Spleen (tissue), 11 donors: ENCODE measurements around the gene MCF2L. TPM values are rescaled to one million over a fixed set of nuclear protein-coding genes. Genes with fewer than 3 reads are reported as not detected.
"Not testable (repeated sequence)": the region's sequence is repeated elsewhere in the genome, so short reads cannot be mapped to it uniquely, and the experiment has no call there.

Source experiments
- DNase-seq: peaks from one replicate; pipeline ENCODE4 v3.0.0-alpha.2; 2020
- H3K27ac ChIP-seq, 8 donors: fragments of 200-600 bp; sonication (generic) in 7 of 8; 1 replicate in 4 of 8; 2 replicates in 4 of 8; pipeline versions ENCODE4 v1.5.0 to v1.8.0; 2016 to 2021; ENCODE audit warnings: inconsistent platforms in 4 of 8, mild to moderate bottlenecking in 4 of 8, moderate library complexity in 1 of 8
- H3K27me3 ChIP-seq, 7 donors: fragments of 200-600 bp; sonication (generic) in 6 of 7; replicated peaks in 1 of 7; 1 replicate in 4 of 7; 2 replicates in 3 of 7; pipeline versions ENCODE4 v1.5.0 to v1.8.0; 2016 to 2021; ENCODE audit warnings: inconsistent platforms in 3 of 7, mild to moderate bottlenecking in 1 of 7
- H3K36me3 ChIP-seq, 6 donors: fragments of 200-600 bp; sonication (generic) in 5 of 6; 1 replicate in 4 of 6; 2 replicates in 2 of 6; pipeline versions ENCODE4 v1.5.0 to v1.8.0; 2016 to 2021; ENCODE audit warnings: inconsistent platforms in 2 of 6
- H3K4me1 ChIP-seq, 6 donors: fragments of 200-600 bp; sonication (generic) in 5 of 6; 1 replicate in 3 of 6; 2 replicates in 3 of 6; pipeline versions ENCODE4 v1.5.0 to v1.8.0; 2016 to 2021; ENCODE audit warnings: inconsistent platforms in 3 of 6
- H3K4me3 ChIP-seq, 8 donors: fragments of 200-600 bp; sonication (generic) in 7 of 8; 1 replicate in 4 of 8; 2 replicates in 4 of 8; pipeline versions ENCODE4 v1.5.0 to v1.8.0; 2016 to 2021; ENCODE audit warnings: inconsistent platforms in 4 of 8, mild to moderate bottlenecking in 4 of 8, moderate library complexity in 2 of 8
- H3K9me3 ChIP-seq, 8 donors: fragments of 200-600 bp; sonication (generic) in 7 of 8; 1 replicate in 4 of 8; 2 replicates in 4 of 8; pipeline versions ENCODE4 v1.5.0 to v1.8.0; 2016 to 2021; ENCODE audit warnings: inconsistent platforms in 4 of 8
- CTCF ChIP-seq, 11 experiments: fragments of 200-600 bp in 7 of 11; fragments of 450-650 bp in 4 of 11; sonication (generic) in 4 of 11; IDR thresholded peaks in 8 of 11; conservative IDR thresholded peaks in 3 of 11; 1 replicate in 7 of 11; 2 replicates in 4 of 11; pipeline versions ENCODE4 v1.4.0 to v1.8.0; 2016 to 2021; ENCODE audit warnings: antibody characterized with exemption in 11 of 11, inconsistent platforms in 4 of 11, mild to moderate bottlenecking in 1 of 11
- POLR2A ChIP-seq, 3 donors: fragments of 450-650 bp; IDR thresholded peaks; one replicate each; pipeline ENCODE4 v1.5.1; 2017; ENCODE audit warnings: antibody characterized with exemption in 3 of 3, mild to moderate bottlenecking in 1 of 3
- POLR2AphosphoS5 ChIP-seq, 3 donors: sonication (generic); formaldehyde crosslinking; IDR thresholded peaks; one replicate each; pipeline ENCODE4 v1.5.1; 2017; ENCODE audit warnings: antibody characterized with exemption in 3 of 3
- WGBS, 5 donors: extraction: QIAGEN DNeasy Blood & Tissue Kit in 3 of 5; methylation state at CpG; one replicate each; pipeline versions ENCODE4 v1.1.5 to v1.1.7; 2013 to 2018; 5-methylcytosine and 5-hydroxymethylcytosine counted together
- intact Hi-C: fragments of 100-400 bp; cut with DNase I; formaldehyde crosslinking; loops from one replicate; pipeline ENCODE4 v1.15.0; 2023; ENCODE audit warnings: low total_unique reads
- polyA plus RNA-seq, 3 donors: library from polyadenylated mRNA; stranded (reverse); fragments of 200-250 nt; gene quantifications; one replicate each; pipeline ENCODE4 v1.2.1, GENCODE V29; 2013
- total RNA-seq, 7 donors: library from RNA; depleted of rRNA in 3 of 7; stranded (reverse); fragments of >200 nt in 3 of 7; fragmentation: NEBNext Ultra II Directional in 4 of 7; extraction: Animal tissue kit (Norgen Biotek cat#: 25700) in 4 of 7; gene quantifications; one replicate each; pipeline versions ENCODE4 v1.1.0 to v1.2.1, GENCODE V29; 2016 to 2021
- donor health status: healthy with polysubstance abuse.
- donor health status: DM: no; HTN: no; CAD: no; lungs with moderate emphysema.
- donor health status: DM: no; HTN: no; CAD: no.
- donor health status: Bipolar disorder and iron deficiency.
- donor health status: healthy.
- donor health status: DM: no; HTN: no; CAD: no.
- donor health status: DM: yes; HTN: yes; CAD: no.

Gene MCF2L
- total and polyA plus RNA-seq, 10 donors = 4.3 to 21.4 (median 13.0) TPM

- H3K27me3 ChIP-seq = peaks cover 0 to 11% (median 0%) of the 10 kb centered on the region in 7 donors
- no peak for DNase-seq
- H3K4me1 ChIP-seq = no peaks in the 10 kb centered on the region
- H3K27ac ChIP-seq = no peak overlapping the region
- intact Hi-C loops = no loop called here
- TF ChIP-seq POLR2A (IDR thresholded peaks at IDR 0.05) (no peak), CTCF (IDR thresholded peaks at IDR 0.05 in 8 of 11, conservative IDR thresholded peaks at IDR 0.05 in 3 of 11) (no peak), POLR2AphosphoS5 (IDR thresholded peaks at IDR 0.05) (no peak)
- H3K4me3 ChIP-seq = no peak overlapping the region
- H3K36me3 ChIP-seq = peaks cover 0 to 4% (median 0%) of the 10 kb centered on the region in 6 donors
- H3K9me3 ChIP-seq = no peaks in the 10 kb centered on the region
- WGBS, 5 donors = 86 to 92% (median 88%) methylated on average over 11 of the region's 11 CpGs
Measured at GRCh38 chr13:113099142-113099541, 130.1 kb downstream of the MCF2L start.

GRCh38 chr13:113102302-113102701 lies 133.3 kb downstream of the MCF2L start:
- 59 to 91% (median 81%) methylated on average over 7 to 10 of the region's 10 CpGs for WGBS, 5 donors
- DNase-seq, H3K4me1 ChIP-seq, intact Hi-C loops, H3K9me3 ChIP-seq, H3K36me3 ChIP-seq, H3K27ac ChIP-seq, H3K4me3 ChIP-seq: not testable (repeated sequence)
- peaks cover 0 to 26% (median 0%) of the 10 kb centered on the region in 7 donors for H3K27me3 ChIP-seq

- no peak for DNase-seq
- 85 to 91% (median 88%) methylated on average over 12 of the region's 12 CpGs for WGBS, 5 donors
- intact Hi-C loops = no loop called here
- Histone ChIP-seq H3K4me3 (no peak overlapping the region), H3K36me3 (no peaks in the 10 kb centered on the region), H3K27me3 (peaks cover 0 to 26% (median 0%) of the 10 kb centered on the region in 7 donors), H3K9me3 (no peaks in the 10 kb centered on the region), H3K4me1 (no peaks in the 10 kb centered on the region), H3K27ac (no peak overlapping the region)
- TF ChIP-seq POLR2A (IDR thresholded peaks at IDR 0.05) (no peak), CTCF (IDR thresholded peaks at IDR 0.05 in 8 of 11, conservative IDR thresholded peaks at IDR 0.05 in 3 of 11) (no peak), POLR2AphosphoS5 (IDR thresholded peaks at IDR 0.05) (no peak)
Measured at GRCh38 chr13:113102727-113103126, 133.7 kb downstream of the MCF2L start.

GRCh38 chr13:113103646-113104045 lies 134.6 kb downstream of the MCF2L start:
- Histone ChIP-seq H3K27ac (no peak overlapping the region), H3K27me3 (peaks cover 0 to 26% (median 0%) of the 10 kb centered on the region in 7 donors), H3K4me1 (no peaks in the 10 kb centered on the region), H3K36me3 (no peaks in the 10 kb centered on the region), H3K4me3 (no peak overlapping the region), H3K9me3 (no peaks in the 10 kb centered on the region)
- 70 to 80% (median 72%) methylated on average over 4 to 9 of the region's 9 CpGs for WGBS, 5 donors
- DNase-seq = no peak
- intact Hi-C loops = no loop called here
- TF ChIP-seq POLR2A (IDR thresholded peaks at IDR 0.05) (no peak), POLR2AphosphoS5 (IDR thresholded peaks at IDR 0.05) (no peak), CTCF (IDR thresholded peaks at IDR 0.05 in 8 of 11, conservative IDR thresholded peaks at IDR 0.05 in 3 of 11) (no peak)
